ENCODE results near the gene HDLBP.

GRCh38 chr2:241232736-241233575 is 82.5 kb downstream of the HDLBP start:
- TF ChIP-seq, protein P1, sequence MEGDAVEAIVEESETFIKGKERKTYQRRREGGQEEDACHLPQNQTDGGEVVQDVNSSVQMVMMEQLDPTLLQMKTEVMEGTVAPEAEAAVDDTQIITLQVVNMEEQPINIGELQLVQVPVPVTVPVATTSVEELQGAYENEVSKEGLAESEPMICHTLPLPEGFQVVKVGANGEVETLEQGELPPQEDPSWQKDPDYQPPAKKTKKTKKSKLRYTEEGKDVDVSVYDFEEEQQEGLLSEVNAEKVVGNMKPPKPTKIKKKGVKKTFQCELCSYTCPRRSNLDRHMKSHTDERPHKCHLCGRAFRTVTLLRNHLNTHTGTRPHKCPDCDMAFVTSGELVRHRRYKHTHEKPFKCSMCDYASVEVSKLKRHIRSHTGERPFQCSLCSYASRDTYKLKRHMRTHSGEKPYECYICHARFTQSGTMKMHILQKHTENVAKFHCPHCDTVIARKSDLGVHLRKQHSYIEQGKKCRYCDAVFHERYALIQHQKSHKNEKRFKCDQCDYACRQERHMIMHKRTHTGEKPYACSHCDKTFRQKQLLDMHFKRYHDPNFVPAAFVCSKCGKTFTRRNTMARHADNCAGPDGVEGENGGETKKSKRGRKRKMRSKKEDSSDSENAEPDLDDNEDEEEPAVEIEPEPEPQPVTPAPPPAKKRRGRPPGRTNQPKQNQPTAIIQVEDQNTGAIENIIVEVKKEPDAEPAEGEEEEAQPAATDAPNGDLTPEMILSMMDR (IDR thresholded peaks at IDR 0.05 in 8 of 11, conservative IDR thresholded peaks at IDR 0.05 in 3 of 11) = no peak
- no peak for TF ChIP-seq POLR2AphosphoS5 (IDR thresholded peaks at IDR 0.05)

Data from spleen (tissue), 7 donors.